AG08395 (cell line): ENCODE measurements around the gene ZFPM1.

Experiments used
- DNase-seq: peaks from one replicate; pipeline ENCODE4 v3.0.0; 2012; ENCODE audit warnings: mixed read lengths, low spot score

ZFPM1 gene

GRCh38 chr16:88527937-88528743 lies 75.1 kb downstream of the ZFPM1 start:
- DNase-seq = no peak

DNA sequence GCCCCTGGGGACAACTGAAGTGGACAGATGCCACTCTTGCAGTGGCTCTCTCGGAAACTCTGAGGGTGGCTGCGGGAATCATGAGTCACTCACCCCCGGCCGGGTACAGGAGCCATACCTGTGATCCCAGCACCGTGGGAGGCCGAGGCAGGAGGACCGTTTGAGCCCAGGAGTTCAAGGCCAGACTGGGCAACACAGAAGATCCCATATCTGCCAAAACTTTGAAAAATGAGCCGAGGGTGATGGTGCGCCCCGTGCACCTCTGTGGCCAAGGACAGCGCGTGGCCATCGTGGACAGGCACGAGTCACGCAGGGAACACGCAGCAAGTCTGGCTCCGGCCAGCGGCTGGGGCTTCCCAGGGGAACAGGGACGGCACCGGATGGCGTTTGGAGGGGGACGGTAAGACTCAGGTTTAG lies 75.8 kb downstream of the ZFPM1 start:
- no peak for DNase-seq

DNA sequence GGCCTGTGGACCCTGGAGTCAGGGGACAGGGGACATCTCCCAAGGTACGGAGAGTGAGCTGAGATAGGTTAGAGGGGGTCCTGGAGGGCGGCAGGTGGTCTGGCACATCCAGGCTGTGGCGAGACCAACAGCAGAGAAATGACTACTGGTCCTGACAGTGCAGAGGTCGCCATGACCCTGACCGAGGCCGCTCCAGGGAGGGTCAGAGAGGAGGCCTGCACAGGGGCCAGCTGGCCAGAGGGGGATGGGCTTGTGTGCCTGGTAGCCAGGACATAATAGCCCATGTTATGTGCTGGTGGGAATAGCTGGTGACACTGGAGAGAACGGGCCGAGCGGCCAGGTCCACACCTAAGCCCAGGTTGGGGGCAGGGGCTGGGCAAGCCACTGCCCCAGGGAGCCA lies 76.5 kb downstream of the ZFPM1 start:
- DNase-seq = no peak

- DNase-seq = no peak
Observed at GRCh38 chr16:88530051-88530857, 77.2 kb downstream of the ZFPM1 start.

DNA sequence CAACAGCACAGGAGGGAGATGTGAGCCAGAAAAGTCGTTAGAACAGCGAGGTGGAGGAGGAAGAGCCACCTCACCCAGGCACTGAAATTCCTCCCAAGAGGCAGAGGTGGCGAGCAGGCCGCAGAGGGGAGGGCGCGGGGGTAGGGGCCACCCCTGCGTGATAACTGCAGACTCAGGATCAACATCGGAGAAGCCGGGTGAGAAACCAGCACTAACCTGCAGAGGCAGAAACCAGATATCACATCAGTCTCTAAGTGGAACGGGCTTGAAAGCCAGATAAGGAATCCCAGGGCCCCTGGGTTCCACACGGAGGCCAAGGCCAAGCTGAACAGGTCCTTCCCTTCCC lies 77.8 kb downstream of the ZFPM1 start:
- no peak for DNase-seq

DNA sequence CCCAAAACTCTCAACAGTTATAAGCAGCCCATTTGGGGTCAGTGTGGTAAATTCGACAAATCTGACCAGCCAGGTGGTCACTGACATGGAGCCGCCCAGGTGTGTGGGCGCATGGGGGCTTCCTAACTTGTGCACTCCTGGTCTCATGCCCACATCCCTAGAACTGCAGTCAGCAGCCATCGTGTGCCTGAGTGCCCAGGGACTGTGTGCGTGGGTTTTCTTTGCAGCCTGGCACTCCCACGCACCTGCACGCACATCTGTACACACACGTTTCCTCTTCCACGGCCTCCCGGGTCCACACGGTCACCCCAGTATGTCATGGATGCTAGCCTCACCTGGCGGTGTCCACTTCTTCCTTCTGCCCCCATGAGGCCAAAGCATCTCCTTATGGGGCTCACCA lies 78.3 kb downstream of the ZFPM1 start:
- no peak for DNase-seq

- DNase-seq = no peak
Observed at GRCh38 chr16:88531931-88532433, 78.9 kb downstream of the ZFPM1 start.

DNA sequence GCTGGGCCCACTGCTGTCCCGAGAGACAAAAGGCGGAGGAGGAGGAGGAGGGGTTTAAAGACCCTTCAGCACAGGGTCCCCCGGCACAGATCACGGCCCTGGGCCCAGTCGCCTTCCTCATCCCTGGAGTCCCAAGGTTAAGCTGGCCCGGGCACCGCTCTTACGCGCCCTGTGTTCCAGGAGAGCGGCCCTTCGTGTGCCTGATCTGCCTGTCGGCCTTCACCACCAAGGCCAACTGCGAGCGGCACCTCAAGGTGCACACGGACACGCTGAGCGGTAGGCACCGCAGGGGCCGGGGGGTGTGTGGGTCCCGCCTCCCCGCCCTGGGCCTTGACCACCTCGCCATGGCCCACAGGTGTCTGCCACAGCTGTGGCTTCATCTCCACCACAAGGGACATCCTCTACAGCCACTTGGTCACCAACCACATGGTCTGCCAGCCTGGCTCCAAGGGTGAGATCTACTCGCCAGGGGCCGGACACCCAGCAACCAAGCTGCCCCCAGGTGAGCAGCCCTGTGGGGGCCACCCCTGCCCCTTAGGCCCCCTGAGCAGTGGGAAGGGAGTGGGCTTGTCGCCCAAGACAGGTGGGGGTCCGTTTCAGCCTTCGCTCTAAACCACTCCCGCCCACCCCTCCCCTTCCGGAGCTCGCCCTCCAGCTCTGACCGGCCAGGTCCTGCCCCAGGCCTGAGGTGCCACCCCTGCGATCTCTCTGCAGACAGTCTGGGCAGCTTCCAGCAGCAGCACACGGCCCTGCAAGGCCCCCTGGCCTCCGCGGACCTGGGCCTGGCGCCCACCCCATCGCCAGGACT lies 79.6 kb downstream of the ZFPM1 start:
- no peak for DNase-seq

DNA sequence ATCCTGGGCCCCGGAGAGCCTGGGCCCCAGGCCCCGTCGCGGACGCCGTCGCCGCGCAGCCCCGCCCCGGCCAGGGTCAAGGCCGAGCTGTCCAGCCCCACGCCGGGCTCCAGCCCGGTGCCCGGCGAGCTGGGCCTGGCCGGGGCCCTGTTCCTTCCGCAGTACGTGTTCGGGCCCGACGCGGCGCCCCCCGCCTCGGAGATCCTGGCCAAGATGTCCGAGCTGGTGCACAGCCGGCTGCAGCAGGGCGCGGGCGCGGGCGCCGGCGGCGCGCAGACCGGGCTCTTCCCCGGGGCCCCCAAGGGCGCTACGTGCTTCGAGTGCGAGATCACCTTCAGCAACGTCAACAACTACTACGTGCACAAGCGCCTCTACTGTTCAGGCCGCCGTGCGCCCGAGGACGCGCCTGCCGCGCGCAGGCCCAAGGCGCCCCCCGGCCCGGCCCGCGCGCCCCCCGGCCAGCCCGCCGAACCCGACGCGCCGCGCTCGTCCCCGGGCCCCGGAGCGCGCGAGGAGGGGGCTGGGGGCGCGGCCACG lies 80.4 kb downstream of the ZFPM1 start:
- DNase-seq = peak; percentile 28

GRCh38 chr16:88533932-88534637 lies 81.0 kb downstream of the ZFPM1 start:
- peak; percentile 93 for DNase-seq

- peak; percentile 45 for DNase-seq
Observed at GRCh38 chr16:88534638-88535190, 81.6 kb downstream of the ZFPM1 start.

DNA sequence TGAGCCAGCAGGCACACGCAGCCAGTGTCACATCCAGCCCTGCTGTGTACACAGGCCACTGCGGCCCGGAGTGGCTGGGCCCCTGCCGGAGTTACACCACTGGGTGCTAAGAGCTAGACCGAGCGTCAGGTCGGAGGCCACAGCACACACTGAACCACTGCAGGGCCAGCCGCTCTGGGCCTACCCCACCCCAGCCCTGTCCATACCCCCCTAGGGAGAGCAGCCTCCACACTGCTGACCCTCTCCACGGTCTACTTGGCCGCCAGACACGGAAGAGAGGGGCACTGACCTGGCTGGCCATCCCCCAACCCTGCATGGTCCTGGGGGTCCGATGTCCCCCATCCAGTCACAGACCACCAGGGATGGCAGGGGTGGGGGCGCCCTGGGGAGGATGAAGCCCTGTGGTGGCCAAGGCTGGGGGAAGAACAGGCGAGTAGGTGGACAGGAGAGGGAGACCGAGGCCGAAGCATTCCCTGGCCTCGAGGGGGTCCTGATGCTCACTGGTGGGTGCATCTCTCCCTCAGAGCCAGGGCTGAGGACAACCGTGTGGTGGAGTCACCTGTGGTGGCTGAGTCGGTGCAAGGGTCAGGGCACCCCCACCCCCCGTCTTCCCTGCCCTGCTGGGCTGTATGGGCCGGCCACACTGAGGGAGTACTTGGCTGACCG lies 82.2 kb downstream of the ZFPM1 start:
- DNase-seq = no peak

DNA sequence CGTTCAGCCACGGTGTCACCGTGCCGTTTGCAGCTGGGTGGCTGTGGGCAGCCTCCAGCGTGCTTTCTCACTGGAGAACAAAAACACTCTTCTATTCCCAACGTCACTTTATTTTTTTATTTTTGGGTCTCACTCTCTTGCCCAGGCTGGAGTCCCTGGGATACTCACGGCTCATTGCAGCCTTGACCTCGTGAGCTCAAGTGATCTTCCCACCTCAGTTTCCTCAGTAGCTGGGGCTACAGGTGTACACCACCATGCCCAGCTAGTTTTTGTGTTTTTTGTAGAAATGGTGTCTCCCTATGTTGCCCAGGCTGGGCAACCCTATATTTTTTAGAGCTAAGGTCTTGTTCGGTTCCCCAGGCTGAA lies 82.8 kb downstream of the ZFPM1 start:
- DNase-seq = no peak

GRCh38 chr16:88536510-88536909 lies 83.4 kb downstream of the ZFPM1 start:
- no peak for DNase-seq

DNA sequence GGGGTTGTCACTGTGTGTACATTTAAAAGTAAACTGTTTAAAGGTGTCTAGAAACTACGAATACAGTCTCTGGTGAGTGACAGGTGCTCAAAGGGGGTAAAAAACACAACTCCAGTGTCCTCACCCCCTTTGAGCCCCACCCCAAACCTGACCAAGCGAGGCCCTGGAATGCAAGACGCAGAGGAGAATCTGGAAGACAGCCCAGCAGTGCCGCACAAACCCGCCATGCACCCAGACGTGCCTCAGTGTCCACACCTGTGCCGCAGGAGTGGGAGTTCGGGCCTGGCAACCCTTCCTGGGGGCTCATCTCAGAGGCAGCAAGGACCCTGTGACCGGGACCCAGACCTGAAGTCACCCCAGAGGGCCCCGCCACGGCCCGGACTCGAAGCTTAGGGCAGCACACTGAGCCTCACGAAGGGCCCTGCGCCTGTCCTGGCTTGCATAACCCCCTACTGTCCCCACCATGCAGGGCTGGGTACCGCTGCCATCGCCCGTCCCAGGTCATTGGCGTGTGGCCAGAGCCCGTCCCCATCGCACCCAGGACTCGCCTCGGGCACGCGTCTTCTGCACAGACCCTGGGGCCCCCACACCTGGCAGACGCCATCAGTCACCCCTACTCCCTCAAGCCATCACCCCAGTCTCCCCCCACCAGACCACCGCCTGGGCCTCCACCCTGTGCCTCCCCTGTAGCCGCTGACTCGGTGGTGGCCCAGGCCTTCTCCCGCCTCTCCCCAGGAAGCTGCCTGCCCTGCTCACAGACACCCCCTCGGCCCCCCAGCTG lies 84.1 kb downstream of the ZFPM1 start:
- no peak for DNase-seq

GRCh38 chr16:88537859-88538258 lies 84.8 kb downstream of the ZFPM1 start:
- DNase-seq = no peak

DNA sequence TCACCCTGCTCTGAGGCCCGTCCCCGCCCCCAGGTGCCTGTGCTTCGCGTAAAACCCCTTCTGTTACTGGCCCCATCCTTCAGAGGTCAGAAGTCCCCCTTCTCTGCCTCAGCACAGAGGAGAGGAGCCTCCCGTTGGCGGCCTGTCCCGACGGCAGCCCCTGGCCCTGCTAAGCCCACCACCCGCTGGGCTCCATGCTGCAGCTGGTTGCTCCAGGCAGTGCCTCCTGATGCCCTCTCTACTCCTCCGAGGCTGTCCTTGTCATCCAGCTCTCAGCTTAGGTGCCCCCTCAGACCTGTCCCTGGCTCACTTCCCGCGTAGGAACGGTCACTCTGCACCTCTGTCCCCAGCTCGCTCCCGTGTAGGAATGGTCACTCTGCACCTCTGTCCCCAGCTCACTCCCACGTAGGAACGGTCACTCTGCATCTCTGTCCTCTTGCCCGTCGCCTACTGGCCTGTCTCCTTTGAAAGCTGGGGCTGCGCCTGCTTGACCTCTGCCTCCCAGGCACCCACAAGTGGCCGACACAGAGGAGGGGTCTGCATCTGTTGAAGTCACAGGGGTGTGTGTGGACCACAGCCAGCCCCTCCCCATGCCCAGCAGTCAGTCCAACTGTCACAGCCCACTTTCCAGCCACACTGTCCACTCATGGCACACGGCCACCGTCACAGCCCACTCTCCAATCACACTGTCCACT lies 85.4 kb downstream of the ZFPM1 start:
- no peak for DNase-seq

GRCh38 chr16:88539261-88539651 lies 86.2 kb downstream of the ZFPM1 start:
- DNase-seq = no peak

DNA sequence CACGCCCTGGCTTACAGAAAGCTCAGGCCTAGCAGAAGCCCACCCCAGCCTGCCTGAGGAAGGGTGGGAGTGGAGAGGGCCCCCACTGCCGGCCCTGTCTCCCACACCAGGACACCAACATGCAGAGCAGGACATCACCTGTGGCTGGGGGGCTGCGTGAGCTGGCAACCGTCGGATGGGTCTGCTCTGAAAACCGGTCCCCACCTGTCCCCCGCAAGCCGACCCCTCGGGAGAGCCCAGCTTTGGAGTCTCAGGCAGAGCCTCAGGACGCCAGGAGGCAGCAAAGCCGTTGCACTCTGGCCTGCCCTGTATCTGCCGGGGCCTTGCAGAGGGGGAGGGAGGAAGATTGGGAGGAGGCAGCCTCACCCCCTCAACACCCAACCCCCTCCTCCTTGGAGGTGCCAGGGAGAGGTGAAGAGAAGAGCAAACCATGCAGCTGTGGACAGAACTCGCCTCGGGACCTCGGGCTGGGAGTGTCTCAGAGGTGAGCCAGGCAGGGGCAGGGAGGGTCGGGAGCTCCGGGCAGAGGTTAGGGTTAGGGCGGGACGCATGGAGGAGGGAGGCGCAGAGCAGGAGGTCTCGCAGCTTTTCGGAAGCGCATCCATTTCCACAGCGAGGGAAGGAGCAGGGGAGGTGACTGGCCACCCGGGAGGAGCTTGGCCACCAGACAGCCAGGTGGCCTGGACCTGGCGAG lies 86.7 kb downstream of the ZFPM1 start:
- no peak for DNase-seq
